Endothelial cell of umbilical vein (primary cell): ENCODE results near the gene CDK5RAP2. TPM values are rescaled to one million over a fixed set of nuclear protein-coding genes. Genes with fewer than 3 reads are reported as not detected.
A peak's percentile ranks its signal among the peaks of the same experiment; 100 is the strongest.

ENCODE experiments used
- BruUV-seq: library from RNA; stranded (reverse); fragments of 400-500 nt; replicated peaks from 2 replicates; lab custom pipeline; 2021; lab: Mats Ljungman, UMichigan
- CTCF ChIA-PET: fragments of 300-600, 350-600 bp; sonication (Branson Sonifier 250); formaldehyde crosslinking; loops from one replicate; lab custom pipeline; 2021; ENCODE audit warnings: antibody characterized with exemption, inconsistent platforms; lab: Charles Lee
- POLR2A ChIA-PET: fragments of 300-600, 350-600 bp; sonication (Branson Sonifier 250); formaldehyde crosslinking; loops from one replicate; lab custom pipeline; 2021; ENCODE audit warnings: antibody characterized with exemption, inconsistent platforms; lab: Charles Lee
- DNase-seq: peaks from one replicate; pipeline ENCODE4 v3.0.0-alpha.2; 2011; ENCODE audit warnings: low read depth, low spot score
- FAIRE-seq: peaks from 2 replicates; lab custom pipeline; 2011; peaks lifted over from hg19 to GRCh38; lab: Jason Lieb, UNC
- H2AFZ ChIP-seq: 2 replicates; pipeline ENCODE4 v1.6.0; 2012; ENCODE audit warnings: low read depth, low read length, control low read depth, inconsistent platforms
- H3K27ac ChIP-seq: 2 replicates; pipeline ENCODE4 v1.5.1; 2011; ENCODE audit warnings: low read depth, mild to moderate bottlenecking, control low read depth, low read length, moderate library complexity; ENCODE audit not compliant: insufficient read depth
- H3K27me3 ChIP-seq, 2 experiments: 2 replicates each; pipeline versions ENCODE4 v1.6.0 to v1.6.1; 2011; ENCODE audit warnings: low read length in 2 of 2, mixed read lengths in 1 of 2; ENCODE audit not compliant: control insufficient read depth in 2 of 2, insufficient read depth in 2 of 2
- H3K36me3 ChIP-seq, 2 experiments: 2 replicates in 1 of 2; 3 replicates in 1 of 2; pipeline ENCODE4 v1.5.1; 2011; ENCODE audit warnings: low read length in 2 of 2, mild to moderate bottlenecking in 1 of 2, moderate library complexity in 1 of 2; ENCODE audit not compliant: control insufficient read depth in 2 of 2, insufficient read depth in 2 of 2; ENCODE audit errors: extremely low read depth in 1 of 2
- H3K4me1 ChIP-seq: 3 replicates; pipeline ENCODE4 v1.5.1; 2011; ENCODE audit warnings: mild to moderate bottlenecking, low read length; ENCODE audit not compliant: control insufficient read depth, insufficient read depth; ENCODE audit errors: extremely low read depth
- H3K4me2 ChIP-seq: 2 replicates; pipeline ENCODE4 v1.6.1; 2011; ENCODE audit warnings: low read length, control low read depth, mixed read lengths; ENCODE audit not compliant: insufficient read depth
- H3K4me3 ChIP-seq, 3 experiments: fragments of 200-600 bp in 1 of 3; sonication (generic), shearing (Covaris generic) in 1 of 3; replicated peaks in 1 of 3; 2 replicates each; pipeline ENCODE4 v1.5.1; 2011 to 2016; ENCODE audit warnings: control low read depth in 3 of 3, low read length in 3 of 3, mild to moderate bottlenecking in 2 of 3, inconsistent platforms in 1 of 3, low read depth in 1 of 3, moderate library complexity in 1 of 3; ENCODE audit not compliant: insufficient read depth in 1 of 3
- H3K79me2 ChIP-seq: 2 replicates; pipeline ENCODE4 v1.6.0; 2012; ENCODE audit warnings: low read length, inconsistent platforms; ENCODE audit not compliant: control insufficient read depth, insufficient read depth
- H3K9ac ChIP-seq: replicated peaks from 2 replicates; pipeline ENCODE3; 2011; ENCODE audit warnings: low read length, control low read depth; ENCODE audit not compliant: insufficient read depth; ENCODE audit errors: extremely low read depth
- H3K9me1 ChIP-seq: replicated peaks from 3 replicates; pipeline ENCODE4 v1.6.0; 2011; ENCODE audit warnings: mild to moderate bottlenecking, low read length; ENCODE audit not compliant: control insufficient read depth, insufficient read depth; ENCODE audit errors: extremely low read depth
- H3K9me3 ChIP-seq: replicated peaks from 2 replicates; pipeline ENCODE4 v1.5.1; 2012; ENCODE audit warnings: low read length, inconsistent platforms; ENCODE audit not compliant: control insufficient read depth, insufficient read depth
- H4K20me1 ChIP-seq: replicated peaks from 2 replicates; pipeline ENCODE3; 2011; ENCODE audit warnings: mild to moderate bottlenecking, low read length; ENCODE audit not compliant: control insufficient read depth, insufficient read depth; ENCODE audit errors: extremely low read depth
- CTCF ChIP-seq, 2 donors: IDR thresholded peaks; 1 replicate in 1 of 2; 2 replicates in 1 of 2; pipeline ENCODE4 v1.5.1; 2011; ENCODE audit warnings: low read length in 2 of 2, mild to moderate bottlenecking in 2 of 2, moderate library complexity in 2 of 2, control low read depth in 1 of 2, inconsistent platforms in 1 of 2, low read depth in 1 of 2; ENCODE audit not compliant: insufficient read depth in 1 of 2; ENCODE audit errors: extremely low read depth in 1 of 2
- EZH2 ChIP-seq: IDR thresholded peaks from 2 replicates; pipeline ENCODE4 v1.6.1; 2012; ENCODE audit warnings: borderline replicate concordance, low read depth, mild to moderate bottlenecking, moderate library complexity, low read length, inconsistent platforms; ENCODE audit not compliant: severe bottlenecking
- FOS ChIP-seq: IDR thresholded peaks from 2 replicates; pipeline ENCODE4 v1.6.1; 2011; ENCODE audit warnings: mild to moderate bottlenecking, low read length, moderate library complexity, borderline replicate concordance; ENCODE audit not compliant: insufficient read depth
- GATA2 ChIP-seq: IDR thresholded peaks from 2 replicates; pipeline ENCODE4 v1.7.0; 2011; ENCODE audit warnings: low read depth, mild to moderate bottlenecking, moderate library complexity, mixed read lengths, low read length; ENCODE audit not compliant: insufficient read length, insufficient read depth
- JUN ChIP-seq: IDR thresholded peaks from 2 replicates; pipeline ENCODE4 v1.6.1; 2011; ENCODE audit warnings: borderline replicate concordance, low read depth; ENCODE audit not compliant: insufficient read length, insufficient read depth
- MAX ChIP-seq: IDR thresholded peaks from 2 replicates; pipeline ENCODE4 v1.6.1; 2011; ENCODE audit not compliant: insufficient read depth, insufficient read length
- MYC ChIP-seq: IDR thresholded peaks from one replicate; pipeline ENCODE4 v1.6.1; 2011; ENCODE audit warnings: mild to moderate bottlenecking, low read depth, low read length
- POLR2A ChIP-seq: IDR thresholded peaks from 2 replicates; pipeline ENCODE4 v1.6.1; 2012; ENCODE audit warnings: low read depth, mild to moderate bottlenecking, control low read depth, low read length
- POLR2AphosphoS5 ChIP-seq: IDR thresholded peaks from 2 replicates; pipeline ENCODE4 v1.6.1; 2012; ENCODE audit warnings: low read depth, mild to moderate bottlenecking, control low read depth, low read length, moderate library complexity; ENCODE audit not compliant: insufficient read depth
- dilution Hi-C: fragments of 300-500 bp; cut with MboI; formaldehyde crosslinking; loops from one replicate; pipeline ENCODE4 v1.15.0; 2019; ENCODE audit warnings: low sequenced_read_pairs; ENCODE audit not compliant: extremely low pct_ligation_motif_present
- intact Hi-C: fragments of 100-400 bp; cut with micrococcal nuclease; formaldehyde crosslinking; loops from one replicate; pipeline ENCODE4 v1.10.0; 2022
- polyA plus RNA-seq, 4 experiments: library from polyadenylated mRNA; depleted of rRNA in 3 of 4; stranded (reverse) in 3 of 4; unstranded in 1 of 4; fragments of >200 nt; gene quantifications; 2 replicates each; pipeline versions ENCODE4 v1.2.1 to v1.2.3, GENCODE V29; 2011 to 2012; ENCODE audit warnings: missing spikeins in 1 of 4
- total RNA-seq: library from RNA; stranded (reverse); gene quantifications from 2 replicates; pipeline ENCODE4 v1.2.3, GENCODE V29; 2021

CDK5RAP2 gene
- total and polyA plus RNA-seq, 2 donors (not counting 3 experiments of a cell fraction or from before 2014, with no cell fraction given): 17.5 to 56.7 TPM

- H3K4me1 ChIP-seq: peaks cover 10% of the 10 kb centered on the region
- no peaks in the 10 kb centered on the region for H3K36me3 ChIP-seq
- intact Hi-C loops: no loop called here
- peak overlapping the region; percentile 46 for H3K27ac ChIP-seq
- peak; percentile 80 for FAIRE-seq
- peak; percentile 80 for DNase-seq
- dilution Hi-C loops: no loop called here
- TF ChIP-seq CTCF (IDR thresholded peaks at IDR 0.05; ENCODE audit: extremely low read depth in 1 of 2, insufficient read depth in 1 of 2, low read depth in 1 of 2, low read length in 2 of 2) (no peak), JUN (peak; percentile 91)
- CTCF ChIA-PET: interaction anchor here (1.4 kb wide), 1 partner anchor 9 kb away, joined by 6 read pairs; no protein-coding TSS in a partner anchor
- H3K9me1 ChIP-seq: no peaks in the 10 kb centered on the region
- H3K4me3 ChIP-seq: no peak overlapping the region
- H3K4me2 ChIP-seq: peak overlapping the region; percentile 10
- no peaks in the 10 kb centered on the region for H3K9me3 ChIP-seq
- H3K27me3 ChIP-seq: peaks cover 0 to 5% of the 10 kb centered on the region in 2 experiments
- peaks cover 9% of the 10 kb centered on the region for H3K79me2 ChIP-seq
- POLR2A ChIA-PET: no interaction called here
- no peak overlapping the region for H3K9ac ChIP-seq
- no TSS peak for BruUV-seq
- H4K20me1 ChIP-seq: no peaks in the 10 kb centered on the region
- peak overlapping the region; percentile 5 for H2AFZ ChIP-seq
These were observed 4.0 kb upstream of the CDK5RAP2 start for GRCh38 chr9:120583958-120584369.

- no peak for TF ChIP-seq CTCF (IDR thresholded peaks at IDR 0.05; ENCODE audit: extremely low read depth in 1 of 2, insufficient read depth in 1 of 2, low read depth in 1 of 2, low read length in 2 of 2)
- no peak for TF ChIP-seq JUN
- TF ChIP-seq EZH2: no peak
- no peak for TF ChIP-seq POLR2AphosphoS5
- no peak for TF ChIP-seq POLR2A
- TF ChIP-seq FOS: no peak
- no peak for TF ChIP-seq MYC
- no peak for TF ChIP-seq MAX
- no peak for TF ChIP-seq GATA2
- peak; percentile 2 for DNase-seq
- Histone ChIP-seq H3K4me3 (peak overlapping the region; percentile 73 to 76 (median 75)), H3K79me2 (peaks cover 52% of the 10 kb centered on the region), H3K36me3 (no peaks in the 10 kb centered on the region), H3K9ac (peak overlapping the region; percentile 77), H4K20me1 (no peaks in the 10 kb centered on the region), H2AFZ (peak overlapping the region; percentile 75), H3K4me2 (peak overlapping the region; percentile 86), H3K9me3 (no peaks in the 10 kb centered on the region), H3K27ac (peak overlapping the region; percentile 64), H3K9me1 (no peaks in the 10 kb centered on the region), H3K4me1 (peaks cover 13% of the 10 kb centered on the region), H3K27me3 (no peaks in the 10 kb centered on the region)
- POLR2A ChIA-PET: no interaction called here
- FAIRE-seq: no peak
- CTCF ChIA-PET: no interaction called here
- TSS peak; percentile 15 for BruUV-seq
- dilution Hi-C loops: no loop called here
- intact Hi-C loops: no loop called here
These were observed 572 bp downstream of the CDK5RAP2 start for GRCh38 chr9:120579139-120580050.
